OCI-LY3 (cell line): ENCODE measurements around the gene TSPAN1.

ENCODE experiments used
- H2AFZ ChIP-seq: fragments of 200-600, 300-600 bp; shearing (Covaris generic); 2 replicates; pipeline ENCODE4 v1.6.0; 2014; ENCODE audit warnings: antibody characterized with exemption, low read depth, low read length
- H3K27ac ChIP-seq: fragments of 200-600, 300-600 bp; sonication (generic); 2 replicates; pipeline ENCODE4 v1.5.1; 2014; ENCODE audit warnings: mild to moderate bottlenecking, low read length, moderate library complexity, mixed read lengths
- H3K27me3 ChIP-seq: fragments of 200-600, 300-600 bp; sonication (generic); 2 replicates; pipeline ENCODE4 v1.6.1; 2014; ENCODE audit warnings: low read depth, low read length, mixed read lengths
- H3K36me3 ChIP-seq: fragments of 200-600, 300-600 bp; sonication (generic); replicated peaks from 2 replicates; pipeline ENCODE3; 2014; ENCODE audit warnings: low read depth, low read length, mixed read lengths
- H3K4me1 ChIP-seq: fragments of 300-600, 200-600 bp; sonication (generic); 2 replicates; pipeline ENCODE4 v1.6.1; 2014; ENCODE audit warnings: low read length, mixed read lengths
- H3K4me2 ChIP-seq: fragments of 200-600, 300-600 bp; sonication (generic); 2 replicates; pipeline ENCODE4 v1.6.1; 2014; ENCODE audit warnings: low read length, mixed read lengths
- H3K4me3 ChIP-seq: fragments of 300-600, 200-600 bp; sonication (generic); 2 replicates; pipeline ENCODE4 v1.5.1; 2014; ENCODE audit warnings: antibody characterized with exemption, mild to moderate bottlenecking, low read length, moderate library complexity
- H3K79me2 ChIP-seq: fragments of 300-600, 200-600 bp; shearing (Covaris generic); 2 replicates; pipeline ENCODE4 v1.6.1; 2014; ENCODE audit warnings: mild to moderate bottlenecking, low read length, mixed read lengths
- H3K9ac ChIP-seq: fragments of 300-600, 200-600 bp; shearing (Covaris generic); 2 replicates; pipeline ENCODE4 v1.6.0; 2014; ENCODE audit warnings: mild to moderate bottlenecking, low read length, moderate library complexity
- H3K9me3 ChIP-seq: fragments of 200-600, 300-600 bp; shearing (Covaris generic); 2 replicates; pipeline ENCODE4 v1.6.1; 2014; ENCODE audit warnings: low read length, mixed read lengths; ENCODE audit not compliant: insufficient read depth
- H4K20me1 ChIP-seq: fragments of 200-600, 300-600 bp; sonication (generic); 2 replicates; pipeline ENCODE4 v1.6.1; 2016; ENCODE audit warnings: low read length, mixed read lengths; ENCODE audit not compliant: insufficient read depth
- CTCF ChIP-seq: fragments of 200-600, 300-600 bp; sonication (generic); IDR thresholded peaks from 2 replicates; pipeline ENCODE4 v1.5.1; 2014; ENCODE audit warnings: antibody characterized with exemption, low read length, low read depth
- EZH2phosphoT487 ChIP-seq: fragments of 200-600 bp; shearing (Covaris generic); IDR thresholded peaks from 2 replicates; pipeline ENCODE4 v1.6.1; 2018; ENCODE audit warnings: antibody characterized with exemption, mixed run types, low read depth

The TSPAN1 gene

GRCh38 chr1:46131093-46131492, 43.8 kb upstream of the TSPAN1 start:
- no peaks in the 10 kb centered on the region; the same call in 1 of the 2 replicates for H3K79me2 ChIP-seq
- no peak for TF ChIP-seq CTCF
- TF ChIP-seq EZH2phosphoT487: no peak
- H4K20me1 ChIP-seq: no peaks in the 10 kb centered on the region
- H3K4me3 ChIP-seq: peak overlapping the region; percentile 97
- H2AFZ ChIP-seq: no peak overlapping the region
- no peaks in the 10 kb centered on the region for H3K36me3 ChIP-seq
- no peak overlapping the region for H3K27ac ChIP-seq
- peak overlapping the region; percentile 99 for H3K4me2 ChIP-seq
- H3K27me3 ChIP-seq: no peaks in the 10 kb centered on the region
- peaks cover 21% of the 10 kb centered on the region for H3K4me1 ChIP-seq
- peak overlapping the region; percentile 39 for H3K9ac ChIP-seq
- H3K9me3 ChIP-seq: no peaks in the 10 kb centered on the region

- Histone ChIP-seq H3K9ac (peak overlapping the region; percentile 80), H3K4me1 (peaks cover 21% of the 10 kb centered on the region), H3K9me3 (no peaks in the 10 kb centered on the region), H3K4me2 (peak overlapping the region; percentile 99), H3K27me3 (no peaks in the 10 kb centered on the region), H3K27ac (peak overlapping the region; percentile 67), H3K4me3 (peak overlapping the region; percentile 97), H2AFZ (peak overlapping the region; percentile 66; the same call in 1 of the 2 replicates), H3K36me3 (no peaks in the 10 kb centered on the region), H4K20me1 (no peaks in the 10 kb centered on the region), H3K79me2 (no peaks in the 10 kb centered on the region; the same call in 1 of the 2 replicates)
- no peak for TF ChIP-seq CTCF
- no peak for TF ChIP-seq EZH2phosphoT487
These were observed 43.0 kb upstream of the TSPAN1 start for GRCh38 chr1:46131712-46132528.

- H3K4me2 ChIP-seq: peak within 1 kb of the TSS; percentile 99
- H2AFZ ChIP-seq: peak within 1 kb of the TSS; percentile 93
- no peak for TF ChIP-seq EZH2phosphoT487
- no peak for TF ChIP-seq CTCF
- peak within 1 kb of the TSS; percentile 97 for H3K4me3 ChIP-seq
- H3K36me3 ChIP-seq: no peaks in the 10 kb centered on the region
- no peaks in the 10 kb centered on the region for H3K9me3 ChIP-seq
- H4K20me1 ChIP-seq: no peaks in the 10 kb centered on the region
- H3K27me3 ChIP-seq: peaks cover 4% of the 10 kb centered on the region; the same call in 1 of the 2 replicates
- H3K9ac ChIP-seq: peak within 1 kb of the TSS; percentile 80
- peaks cover 21% of the 10 kb centered on the region for H3K4me1 ChIP-seq
- peak within 1 kb of the TSS; percentile 67 for H3K27ac ChIP-seq
- H3K79me2 ChIP-seq: no peaks in the 10 kb centered on the region; the same call in 1 of the 2 replicates
These were observed 42.2 kb upstream of the TSPAN1 start, which contains the start of gene PIK3R3 for GRCh38 chr1:46132529-46133180. Gene PIK3R3 (minus strand): TSS chr1:46132629. CDS start chr1:46131952, 677 bp downstream.

- H3K9me3 ChIP-seq: no peaks in the 10 kb centered on the region
- peak overlapping the region; percentile 70 for H3K9ac ChIP-seq
- H3K27ac ChIP-seq: peak overlapping the region; percentile 67; the same call in 1 of the 2 replicates
- peaks cover 21% of the 10 kb centered on the region for H3K4me1 ChIP-seq
- peaks cover 4% of the 10 kb centered on the region; the same call in 1 of the 2 replicates for H3K27me3 ChIP-seq
- TF ChIP-seq EZH2phosphoT487: no peak
- TF ChIP-seq CTCF: no peak
- H3K36me3 ChIP-seq: no peaks in the 10 kb centered on the region
- peak overlapping the region; percentile 99 for H3K4me2 ChIP-seq
- H3K4me3 ChIP-seq: peak overlapping the region; percentile 97
- H4K20me1 ChIP-seq: no peaks in the 10 kb centered on the region
- H2AFZ ChIP-seq: peak overlapping the region; percentile 93
- no peaks in the 10 kb centered on the region; the same call in 1 of the 2 replicates for H3K79me2 ChIP-seq
These were observed 41.7 kb upstream of the TSPAN1 start for GRCh38 chr1:46133181-46133658.
